G401 (cell line): ENCODE measurements around the gene FOSL1. TPM values are rescaled to one million over a fixed set of nuclear protein-coding genes. Genes with fewer than 3 reads are reported as not detected.

ENCODE experiments used
- DNase-seq: peaks from one replicate; pipeline ENCODE4 v3.0.0-alpha.2; 2015; ENCODE audit warnings: low spot score
- in situ Hi-C: cut with HindIII; loops from 2 replicates; pipeline ENCODE4 v1.10.0; 2016; ENCODE audit warnings: low sequenced_read_pairs, mixed read lengths
- total RNA-seq: library from RNA; depleted of rRNA; stranded (reverse); fragments of >200 nt; shearing (Covaris generic); gene quantifications from 2 replicates; pipeline ENCODE4 v1.2.3, GENCODE V29; 2014

The FOSL1 gene
- total RNA-seq, 1 experiment from 2014 or later: 30.8 TPM

- in situ Hi-C loops: no loop called here
- no peak for DNase-seq
Measured at GRCh38 chr11:65921033-65921555, 20.9 kb upstream of the FOSL1 start.

- DNase-seq: no peak
- in situ Hi-C loops: no loop called here
Measured at GRCh38 chr11:65920372-65920802, 20.2 kb upstream of the FOSL1 start.

GRCh38 chr11:65919573-65920371 lies 19.6 kb upstream of the FOSL1 start:
- in situ Hi-C loops: no loop called here
- DNase-seq: peak; percentile 33

- in situ Hi-C loops: no loop called here
- peak; percentile 99 for DNase-seq
Measured at GRCh38 chr11:65919141-65919572, 19.0 kb upstream of the FOSL1 start, which contains the start of gene DRAP1. DRAP1 (plus strand) TSS chr11:65919426; CDS start chr11:65919502, 76 bp downstream.

- in situ Hi-C loops: no loop called here
- DNase-seq: peak; percentile 36
Measured at GRCh38 chr11:65918211-65919140, 18.3 kb upstream of the FOSL1 start, which contains the start of gene C11orf68. C11orf68 (minus strand) TSS chr11:65919062; CDS start chr11:65919031, 31 bp downstream.

DNA sequence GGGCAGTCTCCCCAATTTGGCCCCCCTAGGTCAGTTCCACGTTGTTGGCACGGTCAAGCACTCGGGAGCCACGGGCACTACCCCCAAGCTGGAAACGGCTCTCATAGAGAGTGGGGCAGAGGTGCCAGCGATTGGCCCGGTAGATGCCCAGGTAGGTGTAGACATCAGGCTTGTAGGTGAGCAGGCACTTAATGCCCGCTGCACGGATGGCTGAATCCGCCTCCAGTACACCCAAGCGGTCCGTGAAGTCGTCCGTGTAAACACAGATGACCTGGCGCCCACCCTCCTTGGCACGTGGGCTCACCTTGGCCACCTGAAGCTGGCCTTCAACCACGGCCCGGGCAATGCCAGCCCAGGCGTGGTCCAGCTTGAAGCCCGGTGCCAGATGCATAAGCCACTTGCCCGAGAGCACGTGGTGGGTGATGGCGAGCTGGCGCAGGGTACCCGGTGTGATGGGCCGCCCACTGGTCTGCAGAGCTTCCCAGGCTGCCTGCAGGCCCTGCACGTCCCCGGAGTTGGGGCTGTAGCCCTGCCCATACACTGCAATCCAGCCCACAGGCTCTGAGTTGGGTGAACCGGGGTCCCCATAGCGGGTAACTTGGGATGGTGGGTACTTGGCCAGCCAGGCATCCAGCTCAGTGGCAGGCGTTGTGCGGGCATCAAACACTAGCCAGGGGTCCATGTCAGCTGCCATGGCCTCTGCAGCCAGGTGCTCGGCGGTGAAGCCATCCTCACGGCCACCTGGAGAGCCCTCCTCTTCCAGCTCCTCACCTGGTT lies 17.4 kb upstream of the FOSL1 start:
- in situ Hi-C loops: no loop called here

GRCh38 chr11:65917077-65917433 lies 16.9 kb upstream of the FOSL1 start:
- in situ Hi-C loops: no loop called here
- no peak for DNase-seq

More for the DNA sequence above, 17.4 kb upstream of the FOSL1 start:
- no peak for DNase-seq

GRCh38 chr11:65916391-65916790 lies 16.2 kb upstream of the FOSL1 start:
- in situ Hi-C loops: no loop called here
- no peak for DNase-seq

GRCh38 chr11:65915821-65916251 lies 15.6 kb upstream of the FOSL1 start:
- in situ Hi-C loops: no loop called here
- peak; percentile 65 for DNase-seq

DNA sequence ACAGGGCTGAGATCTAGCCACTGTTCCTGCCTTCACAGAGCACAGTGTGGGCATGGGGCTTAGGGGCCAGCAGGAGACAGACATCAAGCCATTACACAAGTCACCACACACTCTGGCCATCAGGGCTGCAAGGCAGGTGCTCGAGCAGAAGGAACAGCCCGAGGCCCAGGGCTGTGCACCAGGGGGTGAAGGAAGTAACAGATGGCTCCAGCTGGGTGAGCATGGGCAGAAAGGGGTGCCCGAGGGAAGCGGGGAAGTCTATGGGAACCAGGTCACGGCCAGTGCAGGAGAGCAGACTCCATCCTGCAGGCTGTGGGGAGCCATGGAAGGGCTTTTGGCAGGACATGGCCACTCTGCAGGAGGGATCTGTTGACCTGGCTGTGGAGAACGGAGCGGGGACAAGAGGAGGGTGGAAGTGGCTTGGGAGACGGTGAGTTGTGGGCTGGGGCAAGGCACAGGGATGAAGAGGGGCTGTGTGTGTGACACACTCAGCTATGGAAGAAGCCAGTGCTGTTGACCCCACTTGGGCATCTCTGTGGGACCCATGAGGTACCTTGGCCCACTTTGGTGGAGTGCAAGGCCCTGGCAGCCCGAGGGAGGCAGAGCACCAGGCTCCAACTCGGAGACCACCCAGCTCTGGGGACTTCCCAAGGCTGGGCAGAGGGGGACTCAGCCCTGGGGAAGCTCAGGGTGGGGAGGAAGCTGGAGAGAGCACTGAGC lies 15.1 kb upstream of the FOSL1 start:
- DNase-seq: peak; percentile 91

DNA sequence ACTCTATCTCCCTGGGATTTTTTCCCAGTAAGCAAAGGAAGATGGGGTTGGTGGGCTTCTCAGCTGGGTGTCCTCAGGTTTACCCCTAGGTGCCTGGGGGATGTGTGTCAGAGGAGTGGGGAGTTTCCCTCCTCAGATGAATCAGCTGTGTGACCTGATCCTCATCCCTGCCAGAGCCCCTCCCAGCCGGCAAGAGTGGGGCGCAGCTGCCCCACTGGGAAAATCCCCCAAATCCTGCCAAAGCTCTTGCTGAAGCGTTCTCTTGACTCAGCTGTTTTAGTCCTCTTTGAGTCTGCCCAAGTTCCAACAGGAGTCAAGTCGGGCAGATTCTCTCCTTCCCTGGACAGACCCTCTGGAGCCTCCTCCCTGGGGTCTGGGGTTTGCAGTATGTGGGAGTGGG lies 12.7 kb upstream of the FOSL1 start:
- in situ Hi-C loops: no loop called here
- DNase-seq: no peak

More for the DNA sequence above, 15.1 kb upstream of the FOSL1 start:
- in situ Hi-C loops: no loop called here

- in situ Hi-C loops: no loop called here
Measured at GRCh38 chr11:65911682-65912568, 11.7 kb upstream of the FOSL1 start.

DNA sequence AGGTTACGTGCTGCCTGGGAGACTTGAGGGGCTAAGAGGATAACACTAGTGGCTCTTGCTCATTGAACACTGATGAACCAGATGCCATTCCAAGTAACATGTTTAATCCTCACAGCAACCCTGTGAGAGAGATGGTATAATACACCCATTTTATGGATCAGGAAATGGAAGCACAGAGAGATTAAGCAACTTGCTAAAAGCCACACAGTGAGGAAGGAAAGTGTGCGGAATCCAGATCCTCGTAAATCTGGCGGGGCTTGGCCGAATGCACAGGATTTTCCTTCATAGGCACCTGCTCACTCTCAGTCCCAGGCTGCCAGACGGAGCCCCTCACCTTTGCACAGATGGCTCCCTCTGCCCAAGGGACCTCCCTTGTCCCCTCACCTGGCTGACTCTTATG lies 7.7 kb upstream of the FOSL1 start:
- DNase-seq: no peak
- in situ Hi-C loops: no loop called here

More at GRCh38 chr11:65911682-65912568, 11.7 kb upstream of the FOSL1 start:
- DNase-seq: peak; percentile 91

DNA sequence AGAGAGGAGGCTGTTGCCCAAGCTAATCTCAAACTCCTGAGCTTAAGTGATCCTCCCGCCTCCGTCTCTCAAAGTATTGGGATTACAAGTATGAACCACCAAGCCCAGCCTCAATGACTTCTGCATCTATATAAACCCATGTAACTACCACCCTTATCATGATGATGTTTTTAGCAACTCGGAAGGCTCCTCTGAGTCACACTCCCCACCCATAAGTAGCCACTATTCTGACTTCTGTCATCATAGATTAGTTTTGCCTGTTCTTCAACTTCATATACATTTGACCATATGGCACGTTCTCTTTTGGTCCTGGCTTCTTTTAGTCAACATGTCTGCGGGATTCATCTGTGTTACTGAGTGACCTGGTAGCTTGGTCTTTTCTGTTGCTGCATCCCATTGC lies 6.4 kb upstream of the FOSL1 start:
- in situ Hi-C loops: no loop called here

GRCh38 chr11:65903715-65904114 lies 3.5 kb upstream of the FOSL1 start:
- in situ Hi-C loops: no loop called here
- DNase-seq: no peak

More for the DNA sequence above, 6.4 kb upstream of the FOSL1 start:
- DNase-seq: no peak

- DNase-seq: no peak
- in situ Hi-C loops: no loop called here
Measured at GRCh38 chr11:65903068-65903481, 2.9 kb upstream of the FOSL1 start.

- in situ Hi-C loops: no loop called here
- no peak for DNase-seq
Measured at GRCh38 chr11:65900899-65901180, 652 bp upstream of the FOSL1 start.
